Naive thymus-derived CD4-positive, alpha-beta T cell (primary cell): Measurements from ENCODE around the gene TAOK1. TPM values are rescaled to one million over a fixed set of nuclear protein-coding genes. Genes with fewer than 3 reads are reported as not detected.
"Not testable (repeated sequence)": the region's sequence is repeated elsewhere in the genome, so short reads cannot be mapped to it uniquely, and the experiment has no call there.

Experiments used
- ATAC-seq: fragments of 150-1000 bp; cut with Tn5 transposase; 2 replicates; pipeline ENCODE4 v1.10.0; 2021; ENCODE audit warnings: mild to moderate bottlenecking, moderate library complexity
- CTCF ChIA-PET: fragments of 350-600 bp; sonication (Branson Sonifier 250); formaldehyde crosslinking; loops from one replicate; lab custom pipeline; 2021; ENCODE audit warnings: antibody characterized with exemption; lab: Charles Lee
- POLR2A ChIA-PET: fragments of 350-600 bp; sonication (Branson Sonifier 250); formaldehyde crosslinking; loops from one replicate; lab custom pipeline; 2021; ENCODE audit warnings: antibody characterized with exemption, inconsistent platforms; lab: Charles Lee
- DNase-seq, 9 donors: peaks; one replicate each; pipeline versions ENCODE4 v3.0.0 to v3.0.0-alpha.2; 2020 to 2022; ENCODE audit warnings: mixed read lengths in 1 of 9
- H3K27ac ChIP-seq: one replicate; pipeline ENCODE4 v1.7.0; 2013; ENCODE audit warnings: mild to moderate bottlenecking, low read depth, low read length, moderate library complexity
- H3K27me3 ChIP-seq, 2 donors: one replicate each; pipeline ENCODE4 v1.7.0; 2013; ENCODE audit warnings: low read length in 2 of 2, mild to moderate bottlenecking in 2 of 2, moderate library complexity in 2 of 2; ENCODE audit not compliant: control insufficient read depth in 2 of 2, insufficient read depth in 2 of 2
- H3K36me3 ChIP-seq, 3 experiments: 1 replicate in 2 of 3; 2 replicates in 1 of 3; pipeline ENCODE4 v1.7.0; 2013; ENCODE audit warnings: low read length in 3 of 3, mild to moderate bottlenecking in 3 of 3, moderate library complexity in 1 of 3; ENCODE audit not compliant: insufficient read depth in 3 of 3, control insufficient read depth in 2 of 3
- H3K4me1 ChIP-seq, 2 donors: one replicate each; pipeline ENCODE4 v1.7.0; 2013; ENCODE audit warnings: low read length in 2 of 2, mild to moderate bottlenecking in 2 of 2, moderate library complexity in 1 of 2; ENCODE audit not compliant: control insufficient read depth in 2 of 2, insufficient read depth in 2 of 2
- H3K4me3 ChIP-seq: 2 replicates; pipeline ENCODE4 v1.7.0; 2013; ENCODE audit warnings: mild to moderate bottlenecking, low read length
- H3K9me3 ChIP-seq, 3 experiments: 1 replicate in 2 of 3; 2 replicates in 1 of 3; pipeline ENCODE4 v1.7.0; 2013; ENCODE audit warnings: low read length in 3 of 3; ENCODE audit not compliant: control insufficient read depth in 2 of 3
- H3K27ac Mint-ChIP-seq, 9 donors: one replicate each; pipeline ENCODE4 v1.8.0; 2020 to 2022; ENCODE audit warnings: mixed read lengths in 9 of 9, mild to moderate bottlenecking in 8 of 9, moderate library complexity in 5 of 9, inconsistent platforms in 2 of 9
- H3K27me3 Mint-ChIP-seq, 5 donors: one replicate each; pipeline ENCODE4 v1.8.0; 2021 to 2022; ENCODE audit warnings: mixed read lengths in 5 of 5, mild to moderate bottlenecking in 1 of 5
- H3K36me3 Mint-ChIP-seq, 5 donors: one replicate each; pipeline ENCODE4 v1.8.0; 2020 to 2022; ENCODE audit warnings: mixed read lengths in 5 of 5, mild to moderate bottlenecking in 3 of 5, inconsistent platforms in 1 of 5
- H3K4me1 Mint-ChIP-seq, 7 donors: one replicate each; pipeline ENCODE4 v1.8.0; 2020 to 2022; ENCODE audit warnings: mixed read lengths in 7 of 7, mild to moderate bottlenecking in 3 of 7, inconsistent platforms in 1 of 7
- H3K4me3 Mint-ChIP-seq, 10 donors: one replicate each; pipeline ENCODE4 v1.8.0; 2020 to 2022; ENCODE audit warnings: mild to moderate bottlenecking in 10 of 10, mixed read lengths in 10 of 10, moderate library complexity in 6 of 10, inconsistent platforms in 2 of 10
- H3K9me3 Mint-ChIP-seq, 11 donors: one replicate each; pipeline ENCODE4 v1.8.0; 2020 to 2022; ENCODE audit warnings: mixed read lengths in 11 of 11, mild to moderate bottlenecking in 4 of 11, inconsistent platforms in 1 of 11, moderate library complexity in 1 of 11
- intact Hi-C, 2 donors: fragments of 100-400 bp; cut with micrococcal nuclease; formaldehyde crosslinking; loops; one replicate each; pipeline ENCODE4 v1.15.1; 2023
- polyA plus RNA-seq, 2 donors: library from polyadenylated mRNA; unstranded; fragments of 300-500 nt; fragmentation: Illumina TruSeq; gene quantifications; one replicate each; pipeline ENCODE4 v1.2.3, GENCODE V29; 2021
- total RNA-seq, 6 experiments: library from RNA in 5 of 6; stranded (reverse) in 5 of 6; gene quantifications; 1 replicate in 5 of 6; 2 replicates in 1 of 6; pipeline ENCODE4 v1.2.3 and lab custom pipeline; 2021 to 2026

TAOK1 gene
- total and polyA plus RNA-seq, 7 experiments from 2014 or later = 2.2 to 70.1 (median 63.9) TPM

- Mint-ChIP-seq H3K36me3 (peaks cover 0 to 5% (median 0%) of the 10 kb centered on the region in 5 donors), H3K27ac (no peak overlapping the region), H3K27me3 (no peaks in the 10 kb centered on the region), H3K4me3 (no peak overlapping the region), H3K4me1 (peaks cover 0 to 22% (median 4%) of the 10 kb centered on the region in 7 donors), H3K9me3 (no peaks in the 10 kb centered on the region)
- no peaks in the 10 kb centered on the region for H3K36me3 ChIP-seq
- intact Hi-C loops = no loop called here
- H3K9me3 ChIP-seq = no peaks in the 10 kb centered on the region
- no peaks in the 10 kb centered on the region for H3K27me3 ChIP-seq
- POLR2A ChIA-PET = interaction anchor here (1.0 kb wide), 1 partner anchor 11 kb away, joined by 4 read pairs; the partner anchor contains the start of gene ABHD15
- no peak overlapping the region for H3K27ac ChIP-seq
- CTCF ChIA-PET = no interaction called here
- DNase-seq (no peak), ATAC-seq (no peak)
- peaks cover 0 to 11% of the 10 kb centered on the region in 2 donors for H3K4me1 ChIP-seq
- no peak overlapping the region for H3K4me3 ChIP-seq
Observed at GRCh38 chr17:29555840-29556239, 165.7 kb downstream of the TAOK1 start.

- H3K4me1 Mint-ChIP-seq = peaks cover 0 to 26% (median 10%) of the 10 kb centered on the region in 7 donors
- POLR2A ChIA-PET = interaction anchor here (0.6 to 1.4 kb wide), 3 partner anchors 60 to 792 kb away, joined by 3 to 8 read pairs (median 3); no protein-coding TSS in a partner anchor
- no peak overlapping the region for H3K27ac ChIP-seq
Observed at GRCh38 chr17:29557085-29557738, 167.0 kb downstream of the TAOK1 start.

GRCh38 chr17:29557739-29558116 lies 167.6 kb downstream of the TAOK1 start:
- peak overlapping the region in 1 of 9 donors; percentile 29 for H3K27ac Mint-ChIP-seq

More at GRCh38 chr17:29557085-29557738, 167.0 kb downstream of the TAOK1 start:
- Mint-ChIP-seq H3K27ac (no peak overlapping the region), H3K4me3 (no peak overlapping the region), H3K27me3 (no peaks in the 10 kb centered on the region), H3K36me3 (peaks cover 0 to 8% (median 0%) of the 10 kb centered on the region in 5 donors), H3K9me3 (no peaks in the 10 kb centered on the region)
- CTCF ChIA-PET = no interaction called here
- H3K4me3 ChIP-seq = no peak overlapping the region
- intact Hi-C loops = no loop called here
- H3K27me3 ChIP-seq = no peaks in the 10 kb centered on the region
- peaks cover 0 to 3% (median 0%) of the 10 kb centered on the region in 3 experiments for H3K36me3 ChIP-seq
- peaks cover 0 to 11% of the 10 kb centered on the region in 2 donors for H3K4me1 ChIP-seq
- no peaks in the 10 kb centered on the region for H3K9me3 ChIP-seq
- ATAC-seq = peak; percentile 47
- DNase-seq = no peak

GRCh38 chr17:29558139-29558538 lies 168.0 kb downstream of the TAOK1 start:
- H3K9me3 ChIP-seq, POLR2A ChIA-PET, H3K27me3 ChIP-seq, DNase-seq, intact Hi-C loops, H3K27ac ChIP-seq, H3K27me3 Mint-ChIP-seq, CTCF ChIA-PET, H3K4me3 ChIP-seq, ATAC-seq, H3K9me3 Mint-ChIP-seq, H3K36me3 ChIP-seq: not testable (repeated sequence)
- H3K36me3 Mint-ChIP-seq = peaks cover 0 to 14% (median 0%) of the 10 kb centered on the region in 5 donors
- H3K4me1 ChIP-seq = peaks cover 0 to 11% of the 10 kb centered on the region in 2 donors
- peak overlapping the region in 2 of 10 donors; percentile 21 to 52 for H3K4me3 Mint-ChIP-seq
- H3K4me1 Mint-ChIP-seq = peaks cover 0 to 32% (median 14%) of the 10 kb centered on the region in 7 donors
- H3K27ac Mint-ChIP-seq = peak overlapping the region in 1 of 9 donors; percentile 29

More at GRCh38 chr17:29557739-29558116, 167.6 kb downstream of the TAOK1 start:
- Mint-ChIP-seq H3K4me3 (no peak overlapping the region), H3K27me3 (no peaks in the 10 kb centered on the region), H3K9me3 (no peaks in the 10 kb centered on the region), H3K36me3 (peaks cover 0 to 12% (median 0%) of the 10 kb centered on the region in 5 donors), H3K4me1 (peaks cover 0 to 30% (median 14%) of the 10 kb centered on the region in 7 donors)
- Histone ChIP-seq H3K36me3 (peaks cover 0 to 3% (median 0%) of the 10 kb centered on the region in 3 experiments), H3K27me3 (no peaks in the 10 kb centered on the region), H3K4me3 (no peak overlapping the region), H3K9me3 (no peaks in the 10 kb centered on the region), H3K4me1 (peaks cover 0 to 11% of the 10 kb centered on the region in 2 donors), H3K27ac (no peak overlapping the region)
- DNase-seq (no peak), ATAC-seq (no peak)
- intact Hi-C loops = no loop called here
- ChIA-PET CTCF (no interaction called here), POLR2A (no interaction called here)

GRCh38 chr17:29559640-29560039 lies 169.5 kb downstream of the TAOK1 start:
- no peak overlapping the region for H3K4me3 Mint-ChIP-seq
- no peaks in the 10 kb centered on the region for H3K9me3 Mint-ChIP-seq
- H3K27me3 Mint-ChIP-seq = no peaks in the 10 kb centered on the region
- no peak for DNase-seq
- no peak overlapping the region for H3K27ac ChIP-seq
- ChIA-PET CTCF (no interaction called here), POLR2A (no interaction called here)
- intact Hi-C loops = loop anchor here (10.0 kb wide), 1 partner anchor 415 kb away; no protein-coding TSS in a partner anchor
- H3K4me3 ChIP-seq = no peak overlapping the region
- no peaks in the 10 kb centered on the region for H3K9me3 ChIP-seq
- peaks cover 0 to 18% (median 0%) of the 10 kb centered on the region in 5 donors for H3K36me3 Mint-ChIP-seq
- H3K27ac Mint-ChIP-seq = peak overlapping the region in 1 of 9 donors; percentile 39
- ATAC-seq = no peak
- H3K4me1 ChIP-seq = peaks cover 0 to 20% of the 10 kb centered on the region in 2 donors
- H3K36me3 ChIP-seq = peaks cover 0 to 3% (median 0%) of the 10 kb centered on the region in 3 experiments
- H3K27me3 ChIP-seq = no peaks in the 10 kb centered on the region
- H3K4me1 Mint-ChIP-seq = peaks cover 6 to 41% (median 14%) of the 10 kb centered on the region in 7 donors

- no peak overlapping the region for H3K4me3 Mint-ChIP-seq
- H3K36me3 ChIP-seq = peaks cover 0 to 3% (median 0%) of the 10 kb centered on the region in 3 experiments
- H3K4me1 Mint-ChIP-seq = peaks cover 6 to 45% (median 14%) of the 10 kb centered on the region in 7 donors
- no peaks in the 10 kb centered on the region for H3K9me3 Mint-ChIP-seq
- H3K4me3 ChIP-seq = no peak overlapping the region
- H3K9me3 ChIP-seq = no peaks in the 10 kb centered on the region
- H3K27ac ChIP-seq = no peak overlapping the region
- intact Hi-C loops = loop anchor here (10.0 kb wide), 1 partner anchor 416 kb away; no protein-coding TSS in a partner anchor
- ChIA-PET POLR2A (no interaction called here), CTCF (no interaction called here)
- DNase-seq (no peak), ATAC-seq (peak; percentile 54)
- no peaks in the 10 kb centered on the region for H3K27me3 Mint-ChIP-seq
- H3K27ac Mint-ChIP-seq = no peak overlapping the region
- no peaks in the 10 kb centered on the region for H3K27me3 ChIP-seq
- H3K4me1 ChIP-seq = peaks cover under 1 to 27% of the 10 kb centered on the region in 2 donors
- H3K36me3 Mint-ChIP-seq = peaks cover 0 to 18% (median 0%) of the 10 kb centered on the region in 5 donors
Observed at GRCh38 chr17:29560316-29560715, 170.2 kb downstream of the TAOK1 start.
